GM12878 (cell line): ENCODE data around the gene SLC1A7. TPM values are rescaled to one million over a fixed set of nuclear protein-coding genes. Genes with fewer than 3 reads are reported as not detected.

ENCODE experiments used
- ATAC-seq: fragments of 200-7000 bp; cut with Tn5 transposase; 3 replicates; pipeline ENCODE4 v1.9.1; 2020; ENCODE audit warnings: mild to moderate bottlenecking, moderate library complexity
- BruUV-seq: library from RNA; stranded (reverse); fragments of 400-500 nt; replicated peaks from 2 replicates; lab custom pipeline; 2021; lab: Mats Ljungman, UMichigan
- CTCF ChIA-PET: fragments of 300-600 bp; sonication (Branson Sonifier 250); formaldehyde crosslinking; extraction: SDS; loops from one replicate; lab custom pipeline; 2021; ENCODE audit warnings: inconsistent platforms; lab: Yijun Ruan, JAX
- POLR2A ChIA-PET: fragments of 350-600 bp; formaldehyde crosslinking; extraction: SDS; loops from one replicate; lab custom pipeline; 2021; ENCODE audit warnings: inconsistent platforms; lab: Charles Lee
- RAD21 ChIA-PET: fragments of 300-600 bp; sonication (Branson Sonifier 250); formaldehyde crosslinking; loops from one replicate; lab custom pipeline; 2023; ENCODE audit warnings: antibody characterized with exemption; ENCODE audit not compliant: unreplicated experiment; lab: Charles Lee
- SMC1A ChIA-PET: fragments of 300-600 bp; sonication (Branson Sonifier 250); formaldehyde crosslinking; loops from one replicate; lab custom pipeline; 2023; ENCODE audit not compliant: unreplicated experiment, uncharacterized antibody; lab: Charles Lee
- DNase-seq: peaks from one replicate; pipeline ENCODE4 v3.0.0-alpha.2; 2011; ENCODE audit warnings: low read depth, low spot score
- FAIRE-seq: peaks from 3 replicates; lab custom pipeline; 2011; peaks lifted over from hg19 to GRCh38; lab: Jason Lieb, UNC
- H2AFZ ChIP-seq: 2 replicates; pipeline ENCODE4 v1.6.0; 2011; ENCODE audit warnings: low read depth, low read length, control low read depth; ENCODE audit not compliant: control insufficient read depth
- H3K27ac ChIP-seq: 2 replicates; pipeline ENCODE4 v1.5.1; 2011; ENCODE audit warnings: control low read depth; ENCODE audit not compliant: control insufficient read depth, insufficient read depth
- H3K27me3 ChIP-seq, 2 experiments: replicated peaks in 1 of 2; 2 replicates each; pipeline versions ENCODE4 v1.6.0 to v1.6.1; 2011; ENCODE audit warnings: low read length in 1 of 2; ENCODE audit not compliant: control insufficient read depth in 2 of 2, insufficient read depth in 2 of 2
- H3K36me3 ChIP-seq, 2 experiments: 2 replicates each; pipeline ENCODE4 v1.5.1; 2011; ENCODE audit warnings: low read length in 1 of 2; ENCODE audit not compliant: control insufficient read depth in 2 of 2, insufficient read depth in 2 of 2
- H3K4me1 ChIP-seq: 2 replicates; pipeline ENCODE4 v1.6.1; 2011; ENCODE audit warnings: mild to moderate bottlenecking, low read length, moderate library complexity, mixed read lengths; ENCODE audit not compliant: control insufficient read depth, insufficient read depth
- H3K4me2 ChIP-seq: 2 replicates; pipeline ENCODE4 v1.6.0; 2011; ENCODE audit warnings: control low read depth; ENCODE audit not compliant: control insufficient read depth, insufficient read depth
- H3K4me3 ChIP-seq: fragments of 200-600 bp; sonication (generic); 2 replicates; pipeline ENCODE4 v1.5.1; 2016
- H3K79me2 ChIP-seq: 2 replicates; pipeline ENCODE4 v1.6.0; 2011; ENCODE audit warnings: low read length; ENCODE audit not compliant: control insufficient read depth, insufficient read depth
- H3K9ac ChIP-seq: 2 replicates; pipeline ENCODE4 v1.8.0; 2011; ENCODE audit warnings: low read length, control low read depth, mixed read lengths; ENCODE audit not compliant: control insufficient read depth, insufficient read depth
- H3K9me3 ChIP-seq: replicated peaks from 3 replicates; pipeline ENCODE4 v1.5.1; 2011; ENCODE audit warnings: mild to moderate bottlenecking, low read length; ENCODE audit not compliant: control insufficient read depth, insufficient read depth
- H4K20me1 ChIP-seq: 2 replicates; pipeline ENCODE4 v1.6.0; 2011; ENCODE audit not compliant: control insufficient read depth, insufficient read depth
- ATF2 ChIP-seq: IDR thresholded peaks from 2 replicates; pipeline ENCODE4 v1.6.1; 2012; ENCODE audit warnings: low read length, inconsistent platforms
- CBX5 ChIP-seq: sonication (generic); IDR thresholded peaks from 2 replicates; pipeline ENCODE4 v1.6.1; 2016; ENCODE audit warnings: low read depth, moderate library complexity, mild to moderate bottlenecking, inconsistent platforms
- CEBPZ ChIP-seq: fragments of 150-350 bp; IDR thresholded peaks from 2 replicates; pipeline ENCODE4 v1.6.1; 2016; ENCODE audit warnings: low read depth, low read length
- JUNB ChIP-seq: IDR thresholded peaks from 2 replicates; pipeline ENCODE4 v1.6.1; 2016; ENCODE audit warnings: antibody characterized with exemption, mild to moderate bottlenecking
- NFYB ChIP-seq: IDR thresholded peaks from 2 replicates; pipeline ENCODE4 v1.6.1; 2011; ENCODE audit warnings: low read depth, mild to moderate bottlenecking, low read length, improper control_type of control experiment, moderate library complexity; ENCODE audit not compliant: insufficient read depth
- PAX8 ChIP-seq: fragments of 450-650 bp; IDR thresholded peaks from 2 replicates; pipeline ENCODE4 v1.6.1; 2017; ENCODE audit warnings: mild to moderate bottlenecking, moderate library complexity
- SIN3A ChIP-seq: IDR thresholded peaks from 2 replicates; pipeline ENCODE4 v1.6.1; 2012; ENCODE audit warnings: low read depth, low read length, improper control_type of control experiment
- SMAD5 ChIP-seq: IDR thresholded peaks from 2 replicates; pipeline ENCODE4 v1.6.1; 2016; ENCODE audit warnings: antibody characterized with exemption, low read depth
- TCF12 ChIP-seq: IDR thresholded peaks from 2 replicates; pipeline ENCODE4 v1.6.1; 2011; ENCODE audit warnings: low read depth, mild to moderate bottlenecking, low read length
- WGBS: methylation state at CpG from one replicate; pipeline ENCODE4 v1.1.6; 2016; ENCODE audit warnings: low lambda C conversion rate; ENCODE audit not compliant: insufficient replicate concordance, insufficient coverage; ENCODE audit errors: missing lambda C conversion rate; 5-methylcytosine and 5-hydroxymethylcytosine counted together
- in situ Hi-C: fragments of 300-500 bp; cut with MboI; formaldehyde crosslinking; loops from 9 replicates; pipeline ENCODE4 v1.14.3; 2018; ENCODE audit warnings: mixed read lengths
- intact Hi-C: fragments of 100-400 bp; cut with micrococcal nuclease; formaldehyde crosslinking; loops from one replicate; pipeline ENCODE4 v1.14.2; 2022; ENCODE audit not compliant: unreplicated experiment
- polyA plus RNA-seq, 11 experiments: library from polyadenylated mRNA; depleted of rRNA in 4 of 11; unstranded in 6 of 11; stranded (reverse) in 5 of 11; fragments of >200 nt; fragmentation: Nextera tagmentation in 4 of 11; fragmentation: Illumina TruSeq in 1 of 11; extraction: Ambion mirVana in 4 of 11; extraction: Trizol in 1 of 11; gene quantifications; 1 replicate in 1 of 11; 2 replicates in 10 of 11; pipeline versions ENCODE4 v1.2.1 to v1.2.3, GENCODE V29; 2011 to 2016; ENCODE audit warnings: inconsistent platforms in 2 of 11, missing spikeins in 2 of 11, low read depth in 1 of 11
- total RNA-seq, 4 experiments: library from RNA; depleted of rRNA in 3 of 4; stranded (reverse); fragments of >200 nt in 3 of 4; fragmentation: Illumina TruSeq in 1 of 4; extraction: Trizol in 1 of 4; gene quantifications; 2 replicates each; pipeline versions ENCODE4 v1.2.1 to v1.2.3, GENCODE V29; 2013 to 2021
- TF ChIP-seq, protein P1 (sequence below): IDR thresholded peaks from 2 replicates; pipeline ENCODE4 v1.6.1; 2012; ENCODE audit warnings: mild to moderate bottlenecking, low read depth, low read length
- TF ChIP-seq, protein P2 (sequence below): fragments of 450-650 bp; IDR thresholded peaks from 2 replicates; pipeline ENCODE4 v1.6.1; 2016; ENCODE audit warnings: mild to moderate bottlenecking, moderate library complexity, borderline replicate concordance

SLC1A7 gene
- total and polyA plus RNA-seq, 10 of the 15 experiments (the other 5 are each of a cell fraction or from before 2014, with no cell fraction given), result not detected

DNA sequence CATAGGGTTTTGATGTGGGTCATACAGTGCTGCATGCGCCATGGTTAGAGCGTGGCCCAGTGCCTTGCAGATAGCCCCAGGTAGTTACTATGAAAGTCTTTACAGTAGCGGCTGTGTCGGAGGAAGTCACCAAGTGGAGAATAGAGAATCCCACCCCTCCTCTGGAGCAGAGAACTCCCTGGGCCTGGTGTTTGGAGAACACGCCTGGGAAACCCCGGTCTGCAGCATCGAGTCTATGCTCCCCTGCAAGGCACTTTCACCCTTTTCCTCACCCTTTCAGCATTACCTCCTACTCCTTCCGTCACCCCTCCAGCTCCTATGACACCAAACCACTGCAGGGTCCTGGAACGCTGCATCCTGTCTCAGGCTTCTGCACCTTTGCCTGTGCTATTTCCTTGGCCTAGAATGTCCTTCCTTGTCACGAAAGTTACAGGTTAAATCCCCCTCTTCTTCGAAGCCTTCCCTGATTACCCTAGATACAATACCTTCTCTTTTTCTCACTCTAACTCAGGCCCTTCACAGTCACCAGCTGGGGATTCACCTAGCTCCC lies 2.7 kb upstream of the SLC1A7 start:
- 33% methylated on average over 11 of the region's 11 CpGs for WGBS
- DNase-seq (no peak), FAIRE-seq (no peak), ATAC-seq (no peak)
- H3K27me3 ChIP-seq, result no peaks in the 10 kb centered on the region; a peak in 1 of 4 replicates
- H3K9me3 ChIP-seq, result no peaks in the 10 kb centered on the region
- no TSS peak for BruUV-seq
- intact Hi-C loops (no loop called here), in situ Hi-C loops (no loop called here)
- no peak overlapping the region for H3K4me3 ChIP-seq
- H3K4me2 ChIP-seq, result no peak overlapping the region
- H3K9ac ChIP-seq, result no peak overlapping the region
- H2AFZ ChIP-seq, result no peak overlapping the region
- POLR2A ChIA-PET, result no interaction called here
- H3K36me3 ChIP-seq, result no peaks in the 10 kb centered on the region
- RAD21 ChIA-PET, result no interaction called here
- no peaks in the 10 kb centered on the region for H3K4me1 ChIP-seq
- H3K79me2 ChIP-seq, result no peaks in the 10 kb centered on the region
- no peaks in the 10 kb centered on the region; the same call in 1 of the 2 replicates for H4K20me1 ChIP-seq
- CTCF ChIA-PET, result interaction anchor here (1.3 kb wide), 1 partner anchor 12 kb away, joined by 4 read pairs; no protein-coding TSS in a partner anchor
- no peak overlapping the region for H3K27ac ChIP-seq
- SMC1A ChIA-PET, result no interaction called here
- TF ChIP-seq PAX8 (no peak), CEBPZ (no peak), SMAD5 (no peak), TCF12 (no peak), NFYB (no peak), JUNB (no peak), CBX5 (no peak), SIN3A (no peak), ATF2 (no peak)
- TF ChIP-seq, protein P1, sequence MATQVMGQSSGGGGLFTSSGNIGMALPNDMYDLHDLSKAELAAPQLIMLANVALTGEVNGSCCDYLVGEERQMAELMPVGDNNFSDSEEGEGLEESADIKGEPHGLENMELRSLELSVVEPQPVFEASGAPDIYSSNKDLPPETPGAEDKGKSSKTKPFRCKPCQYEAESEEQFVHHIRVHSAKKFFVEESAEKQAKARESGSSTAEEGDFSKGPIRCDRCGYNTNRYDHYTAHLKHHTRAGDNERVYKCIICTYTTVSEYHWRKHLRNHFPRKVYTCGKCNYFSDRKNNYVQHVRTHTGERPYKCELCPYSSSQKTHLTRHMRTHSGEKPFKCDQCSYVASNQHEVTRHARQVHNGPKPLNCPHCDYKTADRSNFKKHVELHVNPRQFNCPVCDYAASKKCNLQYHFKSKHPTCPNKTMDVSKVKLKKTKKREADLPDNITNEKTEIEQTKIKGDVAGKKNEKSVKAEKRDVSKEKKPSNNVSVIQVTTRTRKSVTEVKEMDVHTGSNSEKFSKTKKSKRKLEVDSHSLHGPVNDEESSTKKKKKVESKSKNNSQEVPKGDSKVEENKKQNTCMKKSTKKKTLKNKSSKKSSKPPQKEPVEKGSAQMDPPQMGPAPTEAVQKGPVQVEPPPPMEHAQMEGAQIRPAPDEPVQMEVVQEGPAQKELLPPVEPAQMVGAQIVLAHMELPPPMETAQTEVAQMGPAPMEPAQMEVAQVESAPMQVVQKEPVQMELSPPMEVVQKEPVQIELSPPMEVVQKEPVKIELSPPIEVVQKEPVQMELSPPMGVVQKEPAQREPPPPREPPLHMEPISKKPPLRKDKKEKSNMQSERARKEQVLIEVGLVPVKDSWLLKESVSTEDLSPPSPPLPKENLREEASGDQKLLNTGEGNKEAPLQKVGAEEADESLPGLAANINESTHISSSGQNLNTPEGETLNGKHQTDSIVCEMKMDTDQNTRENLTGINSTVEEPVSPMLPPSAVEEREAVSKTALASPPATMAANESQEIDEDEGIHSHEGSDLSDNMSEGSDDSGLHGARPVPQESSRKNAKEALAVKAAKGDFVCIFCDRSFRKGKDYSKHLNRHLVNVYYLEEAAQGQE, result no peak
- TF ChIP-seq, protein P2, sequence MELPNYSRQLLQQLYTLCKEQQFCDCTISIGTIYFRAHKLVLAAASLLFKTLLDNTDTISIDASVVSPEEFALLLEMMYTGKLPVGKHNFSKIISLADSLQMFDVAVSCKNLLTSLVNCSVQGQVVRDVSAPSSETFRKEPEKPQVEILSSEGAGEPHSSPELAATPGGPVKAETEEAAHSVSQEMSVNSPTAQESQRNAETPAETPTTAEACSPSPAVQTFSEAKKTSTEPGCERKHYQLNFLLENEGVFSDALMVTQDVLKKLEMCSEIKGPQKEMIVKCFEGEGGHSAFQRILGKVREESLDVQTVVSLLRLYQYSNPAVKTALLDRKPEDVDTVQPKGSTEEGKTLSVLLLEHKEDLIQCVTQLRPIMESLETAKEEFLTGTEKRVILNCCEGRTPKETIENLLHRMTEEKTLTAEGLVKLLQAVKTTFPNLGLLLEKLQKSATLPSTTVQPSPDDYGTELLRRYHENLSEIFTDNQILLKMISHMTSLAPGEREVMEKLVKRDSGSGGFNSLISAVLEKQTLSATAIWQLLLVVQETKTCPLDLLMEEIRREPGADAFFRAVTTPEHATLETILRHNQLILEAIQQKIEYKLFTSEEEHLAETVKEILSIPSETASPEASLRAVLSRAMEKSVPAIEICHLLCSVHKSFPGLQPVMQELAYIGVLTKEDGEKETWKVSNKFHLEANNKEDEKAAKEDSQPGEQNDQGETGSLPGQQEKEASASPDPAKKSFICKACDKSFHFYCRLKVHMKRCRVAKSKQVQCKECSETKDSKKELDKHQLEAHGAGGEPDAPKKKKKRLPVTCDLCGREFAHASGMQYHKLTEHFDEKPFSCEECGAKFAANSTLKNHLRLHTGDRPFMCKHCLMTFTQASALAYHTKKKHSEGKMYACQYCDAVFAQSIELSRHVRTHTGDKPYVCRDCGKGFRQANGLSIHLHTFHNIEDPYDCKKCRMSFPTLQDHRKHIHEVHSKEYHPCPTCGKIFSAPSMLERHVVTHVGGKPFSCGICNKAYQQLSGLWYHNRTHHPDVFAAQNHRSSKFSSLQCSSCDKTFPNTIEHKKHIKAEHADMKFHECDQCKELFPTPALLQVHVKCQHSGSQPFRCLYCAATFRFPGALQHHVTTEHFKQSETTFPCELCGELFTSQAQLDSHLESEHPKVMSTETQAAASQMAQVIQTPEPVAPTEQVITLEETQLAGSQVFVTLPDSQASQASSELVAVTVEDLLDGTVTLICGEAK, result no peak
